BJ (cell line): ENCODE measurements around the gene DOCK1. TPM values are rescaled to one million over a fixed set of nuclear protein-coding genes. Genes with fewer than 3 reads are reported as not detected.
"Not testable (repeated sequence)": the region's sequence is repeated elsewhere in the genome, so short reads cannot be mapped to it uniquely, and the experiment has no call there.

ENCODE experiments used
- CTCF ChIA-PET: fragments of 350-600 bp; formaldehyde crosslinking; extraction: SDS; loops from one replicate; lab custom pipeline; 2021; ENCODE audit warnings: antibody characterized with exemption, inconsistent platforms; lab: Yijun Ruan, JAX
- POLR2A ChIA-PET: fragments of 300-600 bp; sonication (Branson Sonifier 250); formaldehyde crosslinking; extraction: SDS; loops from one replicate; lab custom pipeline; 2021; ENCODE audit warnings: antibody characterized with exemption; lab: Charles Lee
- DNase-seq: peaks from one replicate; pipeline ENCODE4 v3.0.0-alpha.2; 2011; ENCODE audit warnings: low read depth
- H3K27me3 ChIP-seq: 2 replicates; pipeline ENCODE4 v1.6.0; 2011; ENCODE audit warnings: low read length; ENCODE audit not compliant: control insufficient read depth, insufficient read depth
- H3K36me3 ChIP-seq: 2 replicates; pipeline ENCODE4 v1.5.1; 2011; ENCODE audit warnings: low read length; ENCODE audit not compliant: control insufficient read depth, insufficient read depth
- H3K4me3 ChIP-seq: 2 replicates; pipeline ENCODE4 v1.5.1; 2011; ENCODE audit warnings: low read depth, mild to moderate bottlenecking, control low read depth, low read length
- CTCF ChIP-seq: IDR thresholded peaks from 2 replicates; pipeline ENCODE4 v1.5.1; 2011; ENCODE audit warnings: low read depth, mild to moderate bottlenecking, control low read depth, inconsistent platforms, low read length, moderate library complexity; ENCODE audit not compliant: insufficient read depth
- polyA plus RNA-seq: library from polyadenylated mRNA; depleted of rRNA; stranded (reverse); fragments of >200 nt; gene quantifications from 2 replicates; pipeline ENCODE4 v1.2.3, GENCODE V29; 2011

The DOCK1 gene
- polyA plus RNA-seq, 1 experiment: 20.0 TPM

- DNase-seq: no peak
- CTCF ChIA-PET: no interaction called here
- no peak for TF ChIP-seq CTCF
- Histone ChIP-seq H3K27me3 (no peaks in the 10 kb centered on the region; the same call in 1 of the 2 replicates), H3K4me3 (no peak overlapping the region), H3K36me3 (no peaks in the 10 kb centered on the region)
- POLR2A ChIA-PET: no interaction called here
These were observed 24.3 kb upstream of the DOCK1 start for GRCh38 chr10:126880926-126881325.

GRCh38 chr10:126882055-126882454, 23.2 kb upstream of the DOCK1 start:
- H3K4me3 ChIP-seq, DNase-seq, CTCF ChIA-PET, POLR2A ChIA-PET, H3K27me3 ChIP-seq, H3K36me3 ChIP-seq: not testable (repeated sequence)

- H3K36me3 ChIP-seq, CTCF ChIA-PET, DNase-seq, H3K4me3 ChIP-seq, POLR2A ChIA-PET, H3K27me3 ChIP-seq: not testable (repeated sequence)
These were observed 16.8 kb upstream of the DOCK1 start for GRCh38 chr10:126888436-126888835.

- TF ChIP-seq CTCF: no peak
- Histone ChIP-seq H3K4me3 (no peak overlapping the region), H3K27me3 (0 out of 2 replicates have a peak, but pooled peaks cover 2% of the 10 kb centered on the region), H3K36me3 (no peaks in the 10 kb centered on the region)
- CTCF ChIA-PET: no interaction called here
- no peak for DNase-seq
- POLR2A ChIA-PET: no interaction called here
These were observed 15.8 kb upstream of the DOCK1 start for GRCh38 chr10:126889421-126889820.

GRCh38 chr10:126890797-126891196, 14.4 kb upstream of the DOCK1 start:
- POLR2A ChIA-PET, DNase-seq, H3K4me3 ChIP-seq, CTCF ChIA-PET, H3K27me3 ChIP-seq, H3K36me3 ChIP-seq: not testable (repeated sequence)

GRCh38 chr10:126892226-126893175, 12.7 kb upstream of the DOCK1 start:
- no peak for DNase-seq
- H3K36me3 ChIP-seq: no peaks in the 10 kb centered on the region
- ChIA-PET CTCF (interaction anchor here (0.6 to 1.1 kb wide), 2 partner anchors 31 to 265 kb away, joined by 3 read pairs; no protein-coding TSS in a partner anchor), POLR2A (no interaction called here)
- H3K27me3 ChIP-seq: 0 out of 2 replicates have a peak, but pooled peaks cover 2% of the 10 kb centered on the region
- no peak for TF ChIP-seq CTCF
- no peak overlapping the region for H3K4me3 ChIP-seq
